ENCODE results near the gene ZNF502.

Gene ZNF502

DNA sequence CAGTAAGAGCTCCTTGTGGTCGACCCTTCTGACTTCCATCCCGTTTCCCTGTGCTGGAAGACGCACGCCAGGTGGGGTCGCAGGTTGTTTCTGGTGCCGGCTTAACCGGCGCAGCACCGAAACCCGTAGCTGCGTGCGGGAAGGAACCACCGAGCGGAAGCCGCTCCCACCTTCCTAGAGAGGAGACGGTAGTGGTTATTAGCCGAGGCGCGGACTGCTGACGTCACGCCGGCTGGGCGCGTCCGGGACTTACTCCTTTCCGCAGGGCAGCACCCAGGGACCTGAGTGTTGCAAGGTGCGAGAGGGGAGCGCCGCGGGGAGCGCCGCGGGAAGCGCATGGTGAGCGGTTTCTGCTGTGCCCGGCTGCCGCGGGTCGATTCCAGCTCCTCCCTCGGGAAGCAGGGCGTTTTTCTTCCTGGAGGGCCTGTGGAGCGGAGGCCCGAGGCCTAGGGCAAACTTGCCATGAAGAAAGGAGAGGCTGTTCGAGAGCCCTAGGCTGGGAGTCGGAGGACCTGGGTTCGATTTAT is 17.0 kb downstream of the ZNF502 start, which contains the start of gene ZNF501:
Gene ZNF501 (plus strand): TSS at position 252 of the 527 bp plus-strand sequence. CDS start 4,787 bp downstream, outside the sequence.
- H3K4me3 ChIP-seq (ENCODE audit: low read length), result peak within 1 kb of the TSS; percentile 67
- no peak for TF ChIP-seq ZNF274 (IDR thresholded peaks at IDR 0.05; ENCODE audit: low read depth, low read length)

DNA sequence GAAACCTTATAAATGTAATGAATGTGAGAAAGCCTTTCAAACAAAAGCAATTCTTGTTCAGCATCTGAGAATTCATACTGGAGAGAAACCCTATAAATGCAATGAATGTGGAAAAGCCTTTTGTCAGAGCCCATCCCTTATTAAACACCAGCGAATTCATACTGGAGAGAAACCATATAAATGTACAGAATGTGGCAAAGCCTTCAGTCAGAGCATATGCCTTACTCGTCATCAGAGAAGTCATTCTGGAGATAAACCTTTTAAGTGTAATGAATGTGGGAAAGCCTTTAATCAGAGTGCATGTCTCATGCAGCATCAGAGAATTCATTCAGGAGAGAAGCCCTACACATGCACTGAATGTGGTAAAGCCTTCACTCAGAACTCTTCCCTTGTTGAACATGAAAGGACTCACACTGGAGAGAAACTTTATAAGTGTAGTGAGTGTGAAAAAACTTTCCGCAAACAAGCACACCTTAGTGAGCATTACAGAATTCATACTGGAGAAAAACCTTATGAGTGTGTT is 22.2 kb downstream of the ZNF502 start:
- TF ChIP-seq ZNF274 (IDR thresholded peaks at IDR 0.05; ENCODE audit: low read depth, low read length), result peak; percentile 91
- H3K4me3 ChIP-seq (ENCODE audit: low read length), result no peak overlapping the region

DNA sequence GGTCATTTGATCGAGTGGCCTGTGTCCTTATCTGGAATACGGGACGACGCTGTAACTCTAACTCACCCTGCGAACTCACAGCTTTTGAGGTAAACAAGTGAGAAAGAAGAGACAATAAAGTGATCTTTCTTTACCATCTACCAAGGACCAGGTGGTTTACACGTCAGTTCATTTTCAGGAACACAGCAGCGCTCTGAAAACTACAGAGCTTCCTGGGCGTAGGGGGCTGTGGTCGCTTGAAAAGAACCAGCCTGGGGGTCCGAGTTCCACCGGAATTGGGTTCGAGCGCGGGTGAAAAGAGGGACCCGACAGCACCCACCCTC is 48.6 kb downstream of the ZNF502 start:
- no peak for TF ChIP-seq ZNF274 (IDR thresholded peaks at IDR 0.05; ENCODE audit: low read depth, low read length)
- H3K4me3 ChIP-seq (ENCODE audit: low read length), result peak overlapping the region; percentile 92

DNA sequence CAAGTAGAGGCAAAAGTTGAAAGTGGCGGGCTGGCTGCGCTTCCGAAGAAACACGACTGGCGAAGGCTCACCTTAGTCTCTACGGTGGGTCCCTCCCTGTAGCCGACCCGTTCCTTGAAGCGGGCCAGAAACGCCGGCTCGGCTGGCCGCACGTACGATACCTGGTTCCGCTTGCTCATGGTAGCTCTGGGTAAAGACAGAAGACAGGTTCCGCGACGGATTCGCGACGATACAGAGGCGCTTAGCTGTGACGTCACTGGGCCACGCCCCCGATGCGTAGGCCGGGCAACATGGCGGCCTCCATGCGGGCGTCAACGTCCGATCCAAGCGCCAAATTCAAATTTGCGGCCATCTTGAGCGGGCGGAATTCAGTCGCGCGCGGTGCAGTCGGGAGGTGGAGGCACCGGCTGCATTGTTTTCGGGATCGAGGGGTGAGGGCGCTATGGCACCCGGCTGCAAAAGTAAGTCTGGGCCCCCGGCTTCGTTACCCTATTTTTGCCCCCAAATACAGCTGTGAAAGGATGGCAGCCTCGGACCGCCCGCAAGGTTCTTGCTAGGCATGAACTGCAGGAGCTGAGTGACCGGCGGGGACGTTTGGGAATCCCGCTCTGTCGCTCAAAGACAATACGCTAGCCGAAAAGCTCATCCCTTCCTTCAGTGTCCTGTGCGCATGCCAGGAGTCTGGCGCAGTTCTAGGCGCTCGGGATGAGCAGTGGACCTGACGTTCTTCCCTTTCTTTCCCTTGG is 49.1 kb downstream of the ZNF502 start, which contains the start of the genes KIAA1143 and KIF15:
Gene KIAA1143 (minus strand): TSS at position 196 of the 746 bp plus-strand sequence. CDS start 17 bp downstream, at position 179.
Gene KIF15 (plus strand): TSS at position 371 of the 746 bp plus-strand sequence. CDS start 72 bp downstream, at position 443.
- TF ChIP-seq ZNF274 (IDR thresholded peaks at IDR 0.05; ENCODE audit: low read depth, low read length), result no peak

DNA sequence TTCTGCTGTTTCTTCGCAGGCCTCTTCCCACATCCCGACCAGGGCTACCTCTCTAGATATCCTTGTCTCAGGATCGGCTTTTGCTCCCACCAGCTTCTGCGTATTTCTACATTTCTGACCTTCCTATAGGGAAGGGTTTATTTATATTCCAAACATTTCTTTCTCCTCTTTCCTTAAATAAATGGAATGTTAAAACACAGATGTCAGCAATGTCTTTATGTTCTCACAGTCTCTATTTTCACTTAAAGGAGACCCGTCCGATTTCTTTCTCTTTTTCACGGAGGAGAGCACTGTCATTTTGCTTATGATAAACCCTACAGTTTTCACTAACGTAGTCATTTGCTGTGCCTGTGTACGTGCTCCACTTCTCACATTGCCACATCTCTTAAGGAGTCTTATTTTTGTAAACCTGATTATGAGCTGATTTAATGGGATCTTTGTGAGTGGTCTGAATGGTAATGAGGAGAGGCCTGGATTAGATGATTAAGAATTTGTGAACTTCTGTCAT is 49.8 kb downstream of the ZNF502 start:
- peak overlapping the region; percentile 92 for H3K4me3 ChIP-seq (ENCODE audit: low read length)
- TF ChIP-seq ZNF274 (IDR thresholded peaks at IDR 0.05; ENCODE audit: low read depth, low read length), result no peak

More for the DNA sequence above, 49.1 kb downstream of the ZNF502 start, which contains the start of the genes KIAA1143 and KIF15:
- peak within 1 kb of the TSS; percentile 92 for H3K4me3 ChIP-seq (ENCODE audit: low read length)

DNA sequence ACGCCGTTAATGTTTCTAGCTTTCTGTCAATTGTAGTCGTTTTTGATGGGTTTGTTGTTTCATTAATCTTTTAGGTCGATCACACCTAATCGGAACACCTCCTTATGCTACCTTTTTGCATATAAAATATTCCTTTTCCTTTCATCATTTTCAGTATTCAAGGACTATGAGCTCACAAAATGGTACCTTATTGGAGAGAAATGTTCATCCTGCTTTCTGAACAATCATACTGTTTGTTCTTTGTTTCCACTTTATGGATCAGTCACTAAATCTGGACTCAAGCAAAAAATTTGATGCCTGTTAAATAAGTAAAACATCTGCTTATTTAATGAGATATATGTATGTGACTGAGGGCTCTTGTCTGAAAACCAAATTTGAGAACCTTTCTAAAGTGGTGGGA is 50.2 kb downstream of the ZNF502 start:
- TF ChIP-seq ZNF274 (IDR thresholded peaks at IDR 0.05; ENCODE audit: low read depth, low read length), result no peak
- H3K4me3 ChIP-seq (ENCODE audit: low read length), result peak overlapping the region; percentile 92; the same call in 1 of the 2 replicates

DNA sequence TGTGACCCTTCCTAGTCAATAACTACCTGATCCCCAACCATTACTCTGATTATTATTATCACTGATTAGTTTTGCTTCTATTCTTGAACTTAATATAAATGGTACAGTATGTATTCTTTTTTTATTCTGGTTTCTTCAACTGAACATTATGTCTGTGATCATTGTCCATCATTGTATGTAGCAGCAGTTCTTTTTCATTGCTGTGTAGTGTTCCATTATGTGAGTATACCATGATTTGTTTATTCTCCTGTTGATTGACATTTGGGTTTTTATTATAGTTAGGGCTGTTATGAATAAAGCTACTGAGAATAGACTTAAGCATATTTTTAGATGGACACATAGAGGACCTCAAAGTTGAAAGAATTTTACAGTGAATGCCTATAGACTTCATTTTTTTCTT is 51.8 kb downstream of the ZNF502 start:
- no peak for TF ChIP-seq ZNF274 (IDR thresholded peaks at IDR 0.05; ENCODE audit: low read depth, low read length)
- H3K4me3 ChIP-seq (ENCODE audit: low read length), result no peak overlapping the region

DNA sequence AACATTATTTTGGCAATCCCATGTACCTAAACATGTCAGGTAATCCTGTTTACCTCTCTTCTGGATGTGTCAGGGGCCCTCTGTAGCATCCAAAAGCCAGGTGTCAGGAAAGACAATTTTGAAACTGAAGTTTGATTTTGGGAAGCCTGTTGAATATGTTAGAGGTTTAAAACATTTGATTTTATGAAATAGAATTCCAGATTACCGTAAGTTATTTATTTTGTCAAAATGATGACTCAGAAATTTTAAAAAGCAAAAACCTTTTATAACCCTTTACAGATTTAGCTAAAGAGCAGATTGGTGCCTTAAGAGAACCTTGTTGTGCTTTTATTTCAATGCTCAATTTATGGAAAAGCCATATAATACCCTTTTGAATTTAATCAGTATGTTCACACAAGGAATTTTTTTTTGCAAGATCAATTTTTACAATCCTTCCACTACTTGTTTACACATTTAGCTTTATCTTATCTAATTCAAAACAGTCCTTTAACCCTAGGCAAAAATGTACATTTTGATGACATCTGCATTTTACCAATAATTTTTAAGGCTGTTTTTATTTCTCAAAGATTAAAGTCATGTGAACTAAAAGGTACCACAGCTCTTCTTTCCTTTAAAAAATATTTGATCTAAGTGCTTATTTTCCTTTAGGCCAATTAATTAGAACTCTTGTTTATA is 59.1 kb downstream of the ZNF502 start:
- no peak for TF ChIP-seq ZNF274 (IDR thresholded peaks at IDR 0.05; ENCODE audit: low read depth, low read length)
- no peak overlapping the region for H3K4me3 ChIP-seq (ENCODE audit: low read length)

DNA sequence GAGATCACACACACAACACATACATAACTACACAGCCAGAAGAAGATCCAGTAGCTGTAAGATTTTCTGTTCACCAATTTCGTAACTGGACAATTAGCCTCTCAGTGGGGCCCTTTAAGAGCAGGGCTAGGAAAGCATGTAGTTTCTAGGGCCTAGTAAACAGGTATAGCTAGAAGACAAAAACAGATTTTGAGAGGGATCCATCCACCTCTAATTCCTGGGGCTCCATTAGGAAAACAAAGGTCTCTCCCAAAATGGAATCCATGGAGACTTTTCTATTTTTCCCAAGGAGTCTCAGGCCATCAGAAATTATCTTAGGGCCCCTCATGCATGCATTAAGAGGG is 59.6 kb downstream of the ZNF502 start:
- no peak overlapping the region for H3K4me3 ChIP-seq (ENCODE audit: low read length)
- no peak for TF ChIP-seq ZNF274 (IDR thresholded peaks at IDR 0.05; ENCODE audit: low read depth, low read length)

Data from GM08714 (cell line).